ENCODE data around the gene MYO18A.

- TF ChIP-seq POLR2AphosphoS5 (IDR thresholded peaks at IDR 0.05; ENCODE audit: low read depth, low read length) (no peak), TAF1 (IDR thresholded peaks at IDR 0.05; ENCODE audit: borderline replicate concordance, insufficient read depth, low read length) (no peak), FOXP2 (optimal IDR thresholded peaks at IDR 0.05; ENCODE audit: borderline replicate concordance, extremely low read depth, extremely low read length, insufficient read depth) (no peak)
- TF ChIP-seq, protein P1, sequence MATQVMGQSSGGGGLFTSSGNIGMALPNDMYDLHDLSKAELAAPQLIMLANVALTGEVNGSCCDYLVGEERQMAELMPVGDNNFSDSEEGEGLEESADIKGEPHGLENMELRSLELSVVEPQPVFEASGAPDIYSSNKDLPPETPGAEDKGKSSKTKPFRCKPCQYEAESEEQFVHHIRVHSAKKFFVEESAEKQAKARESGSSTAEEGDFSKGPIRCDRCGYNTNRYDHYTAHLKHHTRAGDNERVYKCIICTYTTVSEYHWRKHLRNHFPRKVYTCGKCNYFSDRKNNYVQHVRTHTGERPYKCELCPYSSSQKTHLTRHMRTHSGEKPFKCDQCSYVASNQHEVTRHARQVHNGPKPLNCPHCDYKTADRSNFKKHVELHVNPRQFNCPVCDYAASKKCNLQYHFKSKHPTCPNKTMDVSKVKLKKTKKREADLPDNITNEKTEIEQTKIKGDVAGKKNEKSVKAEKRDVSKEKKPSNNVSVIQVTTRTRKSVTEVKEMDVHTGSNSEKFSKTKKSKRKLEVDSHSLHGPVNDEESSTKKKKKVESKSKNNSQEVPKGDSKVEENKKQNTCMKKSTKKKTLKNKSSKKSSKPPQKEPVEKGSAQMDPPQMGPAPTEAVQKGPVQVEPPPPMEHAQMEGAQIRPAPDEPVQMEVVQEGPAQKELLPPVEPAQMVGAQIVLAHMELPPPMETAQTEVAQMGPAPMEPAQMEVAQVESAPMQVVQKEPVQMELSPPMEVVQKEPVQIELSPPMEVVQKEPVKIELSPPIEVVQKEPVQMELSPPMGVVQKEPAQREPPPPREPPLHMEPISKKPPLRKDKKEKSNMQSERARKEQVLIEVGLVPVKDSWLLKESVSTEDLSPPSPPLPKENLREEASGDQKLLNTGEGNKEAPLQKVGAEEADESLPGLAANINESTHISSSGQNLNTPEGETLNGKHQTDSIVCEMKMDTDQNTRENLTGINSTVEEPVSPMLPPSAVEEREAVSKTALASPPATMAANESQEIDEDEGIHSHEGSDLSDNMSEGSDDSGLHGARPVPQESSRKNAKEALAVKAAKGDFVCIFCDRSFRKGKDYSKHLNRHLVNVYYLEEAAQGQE (IDR thresholded peaks at IDR 0.05; ENCODE audit: insufficient read depth in 1 of 2, low read depth in 2 of 2, low read length in 2 of 2): no peak
These were observed 90.6 kb downstream of the MYO18A start for GRCh38 chr17:29089601-29090044.
